ENCODE results near the gene SF3A1. TPM values are rescaled to one million over a fixed set of nuclear protein-coding genes. Genes with fewer than 3 reads are reported as not detected.

Gene SF3A1
- total RNA-seq, 1 experiment from 2014 or later: 230 TPM

Other genes with a start within 250 kb of the SF3A1 start
- 75.4 TPM for gene LIF, start 110.1 kb downstream of the SF3A1 start, total RNA-seq (2021; ENCODE audit: unreplicated experiment)
- gene OSM, start 90.0 kb downstream of the SF3A1 start, total RNA-seq (2021; ENCODE audit: unreplicated experiment): not detected
- 6.5 TPM for gene CASTOR1, start 67.4 kb downstream of the SF3A1 start, total RNA-seq (2021; ENCODE audit: unreplicated experiment)
- gene TBC1D10A, start 30.0 kb downstream of the SF3A1 start, total RNA-seq (2021; ENCODE audit: unreplicated experiment): 18.6 TPM
- 2.1 TPM for gene CCDC157, start 113 bp upstream of the SF3A1 start, total RNA-seq (2021; ENCODE audit: unreplicated experiment)
- 20.2 TPM for gene RNF215, start 30.5 kb upstream of the SF3A1 start, total RNA-seq (2021; ENCODE audit: unreplicated experiment)
- gene SEC14L2, start 40.1 kb upstream of the SF3A1 start, total RNA-seq (2021; ENCODE audit: unreplicated experiment): 33.5 TPM
- 36.1 TPM for gene MTFP1, start 68.9 kb upstream of the SF3A1 start, total RNA-seq (2021; ENCODE audit: unreplicated experiment)
- not detected for gene SEC14L3, start 115.1 kb upstream of the SF3A1 start, total RNA-seq (2021; ENCODE audit: unreplicated experiment)
- 12.7 TPM for gene SEC14L4, start 148.8 kb upstream of the SF3A1 start, total RNA-seq (2021; ENCODE audit: unreplicated experiment)
- gene SEC14L6, start 189.8 kb upstream of the SF3A1 start, total RNA-seq (2021; ENCODE audit: unreplicated experiment): not detected
- 2.1 TPM for gene GAL3ST1, start 217.8 kb upstream of the SF3A1 start, total RNA-seq (2021; ENCODE audit: unreplicated experiment)
- gene PES1, start 235.0 kb upstream of the SF3A1 start, total RNA-seq (2021; ENCODE audit: unreplicated experiment): 167 TPM